ENCODE results near the gene SLC39A11. TPM values are rescaled to one million over a fixed set of nuclear protein-coding genes. Genes with fewer than 3 reads are reported as not detected.

The SLC39A11 gene
- total RNA-seq, 3 donors from 2014 or later: 31.6 to 71.6 (median 51.6) TPM

DNA sequence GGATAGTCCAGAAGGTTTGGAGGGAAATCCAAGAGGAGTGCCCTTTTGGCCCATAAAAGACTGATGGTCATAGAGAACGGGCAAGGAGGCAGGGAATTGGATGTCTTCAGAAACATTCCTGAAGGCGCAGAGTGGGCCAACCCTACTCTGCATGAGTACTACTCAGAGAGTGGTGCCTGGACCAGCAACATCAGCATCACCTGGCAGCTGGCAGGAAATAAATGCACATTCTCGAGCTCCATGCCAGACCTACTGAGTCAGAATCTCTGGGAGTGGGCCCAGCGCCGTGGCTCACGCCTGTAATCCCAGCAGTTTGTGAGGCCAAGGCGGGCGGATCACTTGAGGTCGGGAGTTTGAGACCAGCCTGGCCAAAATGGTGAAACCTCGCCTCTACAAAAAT, 27.1 kb upstream of the SLC39A11 start:
- no peaks in the 10 kb centered on the region for H3K9me3 ChIP-seq
- H3K36me3 ChIP-seq (ENCODE audit: low read depth): no peaks in the 10 kb centered on the region
- H3K4me1 ChIP-seq (ENCODE audit: low read depth): no peaks in the 10 kb centered on the region
- TF ChIP-seq CTCF (IDR thresholded peaks at IDR 0.05): no peak
- intact Hi-C loops (cut with DNase I, micrococcal nuclease): no loop called here
- ATAC-seq (no peak), DNase-seq (no peak)
- H3K4me3 ChIP-seq: no peak overlapping the region

GRCh38 chr17:73118951-73119391, 26.5 kb upstream of the SLC39A11 start:
- no peak overlapping the region for H3K4me3 ChIP-seq
- no peak for TF ChIP-seq CTCF (IDR thresholded peaks at IDR 0.05)
- H3K36me3 ChIP-seq (ENCODE audit: low read depth): no peaks in the 10 kb centered on the region
- H3K4me1 ChIP-seq (ENCODE audit: low read depth): no peaks in the 10 kb centered on the region
- ATAC-seq (no peak), DNase-seq (no peak)
- intact Hi-C loops (cut with DNase I, micrococcal nuclease): no loop called here
- no peaks in the 10 kb centered on the region for H3K9me3 ChIP-seq

- Histone ChIP-seq H3K4me3 (no peak overlapping the region), H3K4me1 (ENCODE audit: low read depth) (no peaks in the 10 kb centered on the region), H3K9me3 (no peaks in the 10 kb centered on the region), H3K36me3 (ENCODE audit: low read depth) (no peaks in the 10 kb centered on the region)
- DNase-seq: no peak
- intact Hi-C loops (cut with DNase I, micrococcal nuclease): no loop called here
- ATAC-seq: no peak
- TF ChIP-seq CTCF (IDR thresholded peaks at IDR 0.05): no peak
Measured at GRCh38 chr17:73118139-73118538, 25.7 kb upstream of the SLC39A11 start.

- intact Hi-C loops (cut with DNase I, micrococcal nuclease): no loop called here
Measured at GRCh38 chr17:73112246-73112645, 19.8 kb upstream of the SLC39A11 start.

DNA sequence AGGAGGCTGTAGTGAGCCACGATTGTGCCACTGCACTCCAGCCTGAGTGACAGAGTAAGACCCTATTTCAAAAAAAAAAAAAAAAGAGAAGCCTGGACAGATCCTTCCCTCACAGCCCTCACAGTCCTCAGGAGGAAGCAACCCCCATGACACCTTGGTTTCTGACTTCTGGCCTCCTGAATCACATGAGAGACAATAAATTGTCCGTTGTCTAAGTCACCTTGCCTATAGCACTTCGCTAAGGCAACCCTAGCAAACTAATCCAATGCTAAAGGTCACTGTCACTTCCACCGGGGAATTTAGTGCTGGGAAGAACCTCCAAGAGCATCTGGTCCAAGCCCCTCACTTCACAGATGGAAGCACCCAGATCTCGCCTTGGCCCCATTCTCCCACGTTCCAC, 18.9 kb upstream of the SLC39A11 start:
- ATAC-seq (no peak), DNase-seq (no peak)
- no peaks in the 10 kb centered on the region for H3K36me3 ChIP-seq (ENCODE audit: low read depth)
- no peak for TF ChIP-seq CTCF (IDR thresholded peaks at IDR 0.05)
- no peaks in the 10 kb centered on the region for H3K4me1 ChIP-seq (ENCODE audit: low read depth)
- no peak overlapping the region for H3K4me3 ChIP-seq
- no peaks in the 10 kb centered on the region for H3K9me3 ChIP-seq
- intact Hi-C loops (cut with DNase I, micrococcal nuclease): no loop called here

More at GRCh38 chr17:73112246-73112645, 19.8 kb upstream of the SLC39A11 start:
- DNase-seq (no peak), ATAC-seq (no peak)
- no peak for TF ChIP-seq CTCF (IDR thresholded peaks at IDR 0.05)
- Histone ChIP-seq H3K9me3 (no peaks in the 10 kb centered on the region), H3K4me3 (no peak overlapping the region), H3K4me1 (ENCODE audit: low read depth) (no peaks in the 10 kb centered on the region), H3K36me3 (ENCODE audit: low read depth) (no peaks in the 10 kb centered on the region)

DNA sequence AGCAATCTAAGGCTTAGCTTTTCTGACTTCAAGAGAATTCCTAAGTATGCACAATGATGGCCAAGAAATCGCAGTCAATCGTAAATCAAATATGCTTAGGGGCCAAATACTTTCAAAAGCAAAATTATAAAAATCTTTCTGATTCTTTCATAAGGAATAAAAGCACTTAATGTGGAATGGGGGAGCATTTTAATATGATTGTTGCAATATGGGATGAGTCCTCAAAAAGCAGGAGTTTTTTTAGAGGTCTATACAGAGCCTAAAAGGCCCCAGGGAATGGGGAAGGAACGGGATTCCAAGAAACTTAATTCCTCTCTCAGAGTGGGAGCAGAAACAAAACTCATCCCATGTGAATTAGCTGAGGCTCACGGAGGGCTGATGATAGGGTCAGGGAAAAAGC, 14.7 kb upstream of the SLC39A11 start:
- no peak for ATAC-seq
- H3K9me3 ChIP-seq: no peaks in the 10 kb centered on the region
- no peak overlapping the region for H3K4me3 ChIP-seq
- H3K36me3 ChIP-seq (ENCODE audit: low read depth): no peaks in the 10 kb centered on the region
- H3K4me1 ChIP-seq (ENCODE audit: low read depth): no peaks in the 10 kb centered on the region
- DNase-seq: no peak
- TF ChIP-seq CTCF (IDR thresholded peaks at IDR 0.05): no peak
- intact Hi-C loops (cut with DNase I, micrococcal nuclease): no loop called here
